GM12873 (cell line): ENCODE data around the gene MICAL2.

Experiments used
- TF ChIP-seq, protein P1 (sequence below): IDR thresholded peaks from 2 replicates; pipeline ENCODE4 v1.5.1; 2012; ENCODE audit warnings: low read depth, mild to moderate bottlenecking, moderate library complexity, low read length, control low read depth; ENCODE audit not compliant: insufficient read depth; ENCODE audit errors: missing control alignments

MICAL2 gene

DNA sequence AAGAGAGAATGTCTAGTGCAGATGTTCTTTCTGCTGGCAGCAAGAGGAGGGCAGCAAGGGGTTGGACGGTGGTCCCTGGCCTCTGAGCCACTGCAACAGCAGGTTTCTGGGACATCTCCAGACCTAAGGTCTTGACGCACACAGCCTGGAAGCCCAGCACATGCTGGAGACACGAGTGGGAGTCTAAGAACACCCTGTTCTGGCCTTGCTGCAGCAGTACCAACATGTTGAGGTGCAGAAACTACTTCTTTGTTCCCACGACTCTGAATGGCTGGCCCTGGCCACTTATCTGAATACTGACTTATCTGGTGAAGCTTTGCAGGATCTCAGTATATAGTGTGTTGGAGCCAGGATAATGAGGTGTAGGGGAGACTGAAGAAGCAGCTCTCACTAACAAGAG, 6.8 kb downstream of the MICAL2 start:
- TF ChIP-seq, protein P1, sequence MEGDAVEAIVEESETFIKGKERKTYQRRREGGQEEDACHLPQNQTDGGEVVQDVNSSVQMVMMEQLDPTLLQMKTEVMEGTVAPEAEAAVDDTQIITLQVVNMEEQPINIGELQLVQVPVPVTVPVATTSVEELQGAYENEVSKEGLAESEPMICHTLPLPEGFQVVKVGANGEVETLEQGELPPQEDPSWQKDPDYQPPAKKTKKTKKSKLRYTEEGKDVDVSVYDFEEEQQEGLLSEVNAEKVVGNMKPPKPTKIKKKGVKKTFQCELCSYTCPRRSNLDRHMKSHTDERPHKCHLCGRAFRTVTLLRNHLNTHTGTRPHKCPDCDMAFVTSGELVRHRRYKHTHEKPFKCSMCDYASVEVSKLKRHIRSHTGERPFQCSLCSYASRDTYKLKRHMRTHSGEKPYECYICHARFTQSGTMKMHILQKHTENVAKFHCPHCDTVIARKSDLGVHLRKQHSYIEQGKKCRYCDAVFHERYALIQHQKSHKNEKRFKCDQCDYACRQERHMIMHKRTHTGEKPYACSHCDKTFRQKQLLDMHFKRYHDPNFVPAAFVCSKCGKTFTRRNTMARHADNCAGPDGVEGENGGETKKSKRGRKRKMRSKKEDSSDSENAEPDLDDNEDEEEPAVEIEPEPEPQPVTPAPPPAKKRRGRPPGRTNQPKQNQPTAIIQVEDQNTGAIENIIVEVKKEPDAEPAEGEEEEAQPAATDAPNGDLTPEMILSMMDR, result no peak

GRCh38 chr11:12117611-12118010, 7.2 kb downstream of the MICAL2 start:
- TF ChIP-seq, protein P1, result no peak

GRCh38 chr11:12118949-12119348, 8.6 kb downstream of the MICAL2 start:
- TF ChIP-seq, protein P1, result peak; percentile 16

DNA sequence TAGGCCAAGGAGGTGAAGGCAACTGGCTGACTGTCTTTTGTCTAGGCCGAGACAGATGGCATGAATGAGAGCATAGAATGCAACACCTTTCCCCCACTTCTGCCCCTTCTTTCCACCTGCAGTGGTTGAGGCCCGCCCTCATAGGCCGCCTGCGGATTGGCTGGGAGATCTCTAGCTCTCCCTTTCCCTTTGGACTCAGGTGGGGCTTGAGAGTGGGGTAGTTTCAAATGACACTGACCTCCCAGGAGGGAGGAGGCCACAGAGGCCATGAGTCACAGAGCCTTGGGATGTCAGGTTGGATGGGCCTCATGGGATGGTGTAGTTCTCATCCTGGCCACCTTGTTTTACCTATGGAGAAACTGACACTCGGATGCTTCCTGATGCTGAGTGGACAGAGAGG, 9.1 kb downstream of the MICAL2 start:
- TF ChIP-seq, protein P1, result no peak

DNA sequence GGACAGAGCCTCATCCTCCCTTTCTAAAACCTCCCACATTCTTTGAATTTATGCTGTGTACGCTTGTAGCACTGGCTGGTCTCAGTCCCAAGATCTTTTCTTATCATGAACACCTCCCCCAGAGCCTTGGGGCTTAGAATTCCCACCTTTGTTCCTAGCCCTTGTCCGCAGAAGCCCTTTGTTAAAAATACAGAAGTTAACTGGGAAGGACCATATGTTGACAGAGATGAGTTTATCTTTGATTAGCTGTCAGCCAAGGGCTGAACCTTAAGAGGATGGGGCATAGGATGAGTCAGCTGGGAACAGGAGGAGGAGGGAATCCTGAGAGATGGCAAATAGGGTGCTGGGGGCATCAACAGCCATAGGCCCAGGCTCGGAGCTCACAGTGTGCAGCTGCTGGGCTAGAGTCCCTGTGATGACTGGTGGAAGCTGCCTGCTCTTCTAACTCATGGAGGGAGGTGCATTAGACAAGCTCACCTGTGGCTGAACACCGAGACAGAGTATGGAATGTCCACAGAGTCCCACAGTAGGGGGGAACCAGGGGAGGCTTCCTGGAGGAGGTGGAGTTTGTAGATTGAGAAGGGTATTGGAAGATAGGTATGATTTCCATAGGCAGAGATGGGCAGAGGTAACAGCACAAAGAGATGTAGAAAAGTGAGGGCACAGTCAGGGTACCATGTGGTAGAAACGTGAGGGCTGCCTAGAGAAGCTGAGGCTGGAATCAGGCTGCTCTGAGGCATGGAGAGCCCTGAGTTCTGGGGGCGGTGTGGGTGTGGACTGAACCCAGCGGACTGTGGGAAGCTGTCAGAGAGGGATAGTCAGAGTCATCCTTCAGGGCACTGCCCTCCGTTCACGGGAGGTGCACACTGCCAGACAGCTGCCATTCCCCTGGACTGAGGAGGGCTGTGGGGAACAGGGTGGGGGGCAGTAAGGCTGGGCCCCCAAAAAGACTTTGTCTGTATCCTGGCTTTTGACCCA, 9.9 kb downstream of the MICAL2 start:
- TF ChIP-seq, protein P1, result no peak

- TF ChIP-seq, protein P1, result no peak
Measured at GRCh38 chr11:12121011-12121410, 10.6 kb downstream of the MICAL2 start.

DNA sequence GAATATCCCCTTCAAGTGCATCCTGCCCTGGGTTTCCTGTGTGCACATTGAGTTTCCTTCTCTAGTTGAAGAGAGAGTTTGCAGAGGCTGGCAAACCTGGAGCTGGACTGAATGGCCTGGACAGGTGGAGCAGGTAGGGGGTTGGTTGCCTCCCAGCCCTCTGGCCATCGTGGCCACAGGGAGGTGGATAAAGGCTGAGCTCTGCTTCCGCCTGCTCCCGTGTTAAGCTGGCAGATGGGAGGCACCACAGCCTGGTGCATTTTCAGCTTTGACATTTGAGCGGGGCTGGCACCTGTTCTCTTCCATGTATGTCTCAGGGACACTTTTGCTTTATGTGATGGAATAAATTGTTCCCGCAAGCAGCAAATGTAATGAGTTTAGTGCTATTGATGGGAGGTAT, 11.1 kb downstream of the MICAL2 start:
- TF ChIP-seq, protein P1, result no peak
